GM23248 (cell line): ENCODE results near the gene FOXK1. TPM values are rescaled to one million over a fixed set of nuclear protein-coding genes. Genes with fewer than 3 reads are reported as not detected.

Source experiments
- DNase-seq: peaks from one replicate; pipeline ENCODE4 v3.0.0-alpha.2; 2015
- H2AFZ ChIP-seq: fragments of 200-600 bp; sonication (generic); 2 replicates; pipeline ENCODE4 v1.6.1; 2016; ENCODE audit warnings: antibody characterized with exemption
- H3F3A ChIP-seq: fragments of 200-600 bp; sonication (generic); 2 replicates; pipeline ENCODE4 v1.6.1; 2016; ENCODE audit warnings: mild to moderate bottlenecking, antibody characterized with exemption, mixed run types; ENCODE audit not compliant: insufficient read depth
- H3K27ac ChIP-seq: fragments of 200-600 bp; sonication (generic); 2 replicates; pipeline ENCODE4 v1.5.1; 2016; ENCODE audit warnings: mild to moderate bottlenecking
- H3K27me3 ChIP-seq: fragments of 200-600 bp; sonication (generic); replicated peaks from 2 replicates; pipeline ENCODE4 v1.6.1; 2016; ENCODE audit warnings: mild to moderate bottlenecking; ENCODE audit not compliant: insufficient read depth
- H3K36me3 ChIP-seq: fragments of 200-600 bp; sonication (generic); 2 replicates; pipeline ENCODE4 v1.6.1; 2016; ENCODE audit warnings: low read depth, mild to moderate bottlenecking
- H3K4me1 ChIP-seq: fragments of 200-600 bp; sonication (generic); 2 replicates; pipeline ENCODE4 v1.6.1; 2016; ENCODE audit warnings: mild to moderate bottlenecking; ENCODE audit not compliant: insufficient read depth
- H3K4me2 ChIP-seq: fragments of 200-600 bp; sonication (generic); one replicate; pipeline ENCODE4 v1.6.1; 2016; ENCODE audit warnings: mild to moderate bottlenecking; ENCODE audit not compliant: unreplicated experiment
- H3K4me3 ChIP-seq: fragments of 200-600 bp; sonication (generic); 2 replicates; pipeline ENCODE4 v1.5.1; 2016; ENCODE audit warnings: mild to moderate bottlenecking
- H3K79me2 ChIP-seq: fragments of 200-600 bp; sonication (generic); 2 replicates; pipeline ENCODE4 v1.6.1; 2016; ENCODE audit warnings: mild to moderate bottlenecking; ENCODE audit not compliant: insufficient read depth
- H3K9ac ChIP-seq: fragments of 200-600 bp; sonication (generic); 2 replicates; pipeline ENCODE4 v1.6.1; 2016; ENCODE audit warnings: mild to moderate bottlenecking
- H3K9me2 ChIP-seq: fragments of 200-600 bp; sonication (generic); 2 replicates; pipeline ENCODE4 v1.6.1; 2016; ENCODE audit warnings: mixed run types, mild to moderate bottlenecking, moderate library complexity; ENCODE audit not compliant: insufficient read depth
- H3K9me3 ChIP-seq: fragments of 200-600 bp; sonication (generic); one replicate; pipeline ENCODE4 v1.6.1; 2017; ENCODE audit warnings: low read depth
- H4K20me1 ChIP-seq: fragments of 200-600 bp; sonication (generic); 2 replicates; pipeline ENCODE4 v1.6.0; 2016; ENCODE audit not compliant: insufficient read depth
- EZH2 ChIP-seq: fragments of 200-600 bp; sonication (generic); IDR thresholded peaks from 2 replicates; pipeline ENCODE4 v1.6.1; 2018; ENCODE audit warnings: antibody characterized with exemption, mild to moderate bottlenecking; ENCODE audit not compliant: insufficient read depth, poor library complexity, severe bottlenecking
- EZH2phosphoT487 ChIP-seq: fragments of 200-600 bp; sonication (generic); IDR thresholded peaks from 2 replicates; pipeline ENCODE4 v1.6.1; 2018; ENCODE audit warnings: antibody characterized with exemption, moderate library complexity, mild to moderate bottlenecking, low read depth; ENCODE audit not compliant: insufficient read depth
- WGBS, 2 experiments: methylation state at CpG; one replicate each; pipeline ENCODE4 v1.1.6; 2015 to 2017; ENCODE audit warnings: low lambda C conversion rate in 2 of 2, low coverage in 1 of 2; ENCODE audit errors: missing lambda C conversion rate in 2 of 2; 5-methylcytosine and 5-hydroxymethylcytosine counted together
- in situ Hi-C: fragments of 300-500 bp; cut with MboI; formaldehyde crosslinking; loops from 2 replicates; pipeline ENCODE4 v1.15.0; 2020
- polyA plus RNA-seq: library from polyadenylated mRNA; unstranded; fragments of >200 nt; fragmentation: Nextera tagmentation; extraction: Ambion mirVana; gene quantifications from 2 replicates; pipeline ENCODE4 v1.2.1, GENCODE V29; 2016
- total RNA-seq: library from RNA; depleted of rRNA; stranded (reverse); fragments of >200 nt; shearing (Covaris generic); gene quantifications from 2 replicates; pipeline ENCODE4 v1.2.3, GENCODE V29; 2014

The FOXK1 gene
- total and polyA plus RNA-seq, 2 experiments from 2014 or later, result 8.5 to 16.4 TPM

GRCh38 chr7:4786015-4786414, 103.9 kb downstream of the FOXK1 start:
- H3K36me3 ChIP-seq, result peaks cover 8% of the 10 kb centered on the region; the same call in 1 of the 2 replicates
- WGBS, 2 experiments, result 98 to 99% methylated on average over 17 of the region's 17 CpGs
- in situ Hi-C loops, result no loop called here

DNA sequence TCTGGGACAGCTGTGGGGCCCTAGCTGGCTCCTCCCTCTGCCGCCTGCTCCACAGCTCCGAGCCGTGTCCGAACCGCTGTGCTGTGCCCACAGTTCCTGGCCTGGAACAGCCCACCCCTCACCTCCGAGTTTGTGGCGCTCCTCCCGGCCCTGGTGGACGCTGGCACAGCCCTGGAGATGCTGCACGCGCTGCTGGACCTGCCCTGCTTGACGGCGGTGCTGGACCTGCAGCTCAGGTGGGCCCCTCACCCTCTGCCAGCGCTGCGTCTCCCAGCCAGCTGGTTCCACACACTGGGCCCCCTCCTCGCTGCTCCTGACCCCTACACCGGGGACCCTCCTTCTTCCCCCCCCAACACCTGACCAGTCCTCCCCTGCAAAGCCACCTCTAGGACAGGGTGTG, 105.4 kb downstream of the FOXK1 start:
- TF ChIP-seq EZH2 (no peak), EZH2phosphoT487 (no peak)
- WGBS, 2 experiments, result 85 to 91% methylated on average over 12 to 13 of the region's 17 CpGs
- Histone ChIP-seq H3K4me1 (no peaks in the 10 kb centered on the region), H2AFZ (no peak overlapping the region), H3K9me2 (no peaks in the 10 kb centered on the region), H3K79me2 (0 out of 2 replicates have a peak, but pooled peaks cover 3% of the 10 kb centered on the region), H3K9me3 (no peaks in the 10 kb centered on the region), H3K4me2 (no peak overlapping the region), H4K20me1 (no peaks in the 10 kb centered on the region), H3K27ac (no peak overlapping the region), H3K4me3 (no peak overlapping the region), H3K27me3 (no peaks in the 10 kb centered on the region), H3K9ac (no peak overlapping the region), H3F3A (no peaks in the 10 kb centered on the region), H3K36me3 (peaks cover 8% of the 10 kb centered on the region; the same call in 1 of the 2 replicates)
- in situ Hi-C loops, result no loop called here
- no peak for DNase-seq

More at GRCh38 chr7:4786015-4786414, 103.9 kb downstream of the FOXK1 start:
- H3K27ac ChIP-seq, result no peak overlapping the region
- no peaks in the 10 kb centered on the region for H3K9me2 ChIP-seq
- no peaks in the 10 kb centered on the region for H3K9me3 ChIP-seq
- no peak overlapping the region for H2AFZ ChIP-seq
- no peaks in the 10 kb centered on the region for H3K27me3 ChIP-seq
- H3K79me2 ChIP-seq, result 0 out of 2 replicates have a peak, but pooled peaks cover 15% of the 10 kb centered on the region
- DNase-seq, result no peak
- H3F3A ChIP-seq, result no peaks in the 10 kb centered on the region
- H3K4me1 ChIP-seq, result no peaks in the 10 kb centered on the region
- H3K4me3 ChIP-seq, result no peak overlapping the region
- no peaks in the 10 kb centered on the region for H4K20me1 ChIP-seq
- no peak overlapping the region for H3K9ac ChIP-seq
- TF ChIP-seq EZH2 (no peak), EZH2phosphoT487 (no peak)
- H3K4me2 ChIP-seq, result no peak overlapping the region

- H3K36me3 ChIP-seq, result peaks cover 8% of the 10 kb centered on the region; the same call in 1 of the 2 replicates
These were observed 106.0 kb downstream of the FOXK1 start for GRCh38 chr7:4787947-4788626.

GRCh38 chr7:4788627-4789189, 106.6 kb downstream of the FOXK1 start:
- no peak for DNase-seq
- H3K9ac ChIP-seq, result no peak overlapping the region
- H3K9me3 ChIP-seq, result no peaks in the 10 kb centered on the region
- peaks cover 8% of the 10 kb centered on the region; the same call in 1 of the 2 replicates for H3K36me3 ChIP-seq
- H3F3A ChIP-seq, result no peaks in the 10 kb centered on the region
- H3K4me1 ChIP-seq, result no peaks in the 10 kb centered on the region
- WGBS, 2 experiments, result 96 to 97% methylated on average over 21 to 27 of the region's 27 CpGs
- no peak overlapping the region for H3K27ac ChIP-seq
- H3K9me2 ChIP-seq, result no peaks in the 10 kb centered on the region
- H3K4me2 ChIP-seq, result no peak overlapping the region
- TF ChIP-seq EZH2, result no peak
- no peak for TF ChIP-seq EZH2phosphoT487
- no peak overlapping the region for H2AFZ ChIP-seq
- no peaks in the 10 kb centered on the region for H3K27me3 ChIP-seq
- H3K4me3 ChIP-seq, result no peak overlapping the region
- no peaks in the 10 kb centered on the region for H3K79me2 ChIP-seq
- in situ Hi-C loops, result no loop called here
- H4K20me1 ChIP-seq, result no peaks in the 10 kb centered on the region

More at GRCh38 chr7:4787947-4788626, 106.0 kb downstream of the FOXK1 start:
- no peaks in the 10 kb centered on the region for H3K9me3 ChIP-seq
- H3K4me1 ChIP-seq, result no peaks in the 10 kb centered on the region
- DNase-seq, result no peak
- H3K27me3 ChIP-seq, result no peaks in the 10 kb centered on the region
- H3K4me2 ChIP-seq, result no peak overlapping the region
- no peak overlapping the region for H3K27ac ChIP-seq
- H2AFZ ChIP-seq, result no peak overlapping the region
- TF ChIP-seq EZH2phosphoT487 (no peak), EZH2 (no peak)
- WGBS, 2 experiments, result 84 to 86% methylated on average over 18 to 19 of the region's 23 CpGs
- no peaks in the 10 kb centered on the region for H4K20me1 ChIP-seq
- no peak overlapping the region for H3K9ac ChIP-seq
- in situ Hi-C loops, result no loop called here
- no peaks in the 10 kb centered on the region for H3F3A ChIP-seq
- no peaks in the 10 kb centered on the region for H3K79me2 ChIP-seq
- H3K4me3 ChIP-seq, result no peak overlapping the region
- no peaks in the 10 kb centered on the region for H3K9me2 ChIP-seq
